Kidney glomerular epithelial cell (primary cell): ENCODE measurements around the gene CLDN16.

ENCODE experiments used
- DNase-seq: peaks from one replicate; lab custom pipeline; 2025; lab: John Stamatoyannopoulos, UW

CLDN16 gene

DNA sequence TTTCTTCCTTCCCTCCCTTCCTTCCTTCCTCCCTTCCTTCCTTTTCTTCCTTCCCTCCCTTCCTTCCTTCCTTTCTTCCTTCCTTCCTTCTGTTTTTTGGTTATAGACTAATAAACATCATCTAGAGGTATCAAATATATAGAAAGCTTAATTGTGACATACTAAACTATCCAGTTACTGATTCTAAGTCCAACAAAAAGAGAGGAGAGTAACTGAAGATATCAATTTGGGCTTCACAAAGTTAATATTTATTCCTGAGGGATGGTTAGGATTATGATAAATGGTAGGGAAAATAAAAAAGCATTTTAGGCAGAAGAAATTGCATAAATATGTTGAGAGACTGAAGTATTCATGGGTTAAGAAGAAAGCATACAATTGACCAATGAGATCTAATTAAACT, 7.8 kb upstream of the CLDN16 start:
- DNase-seq = no peak

DNA sequence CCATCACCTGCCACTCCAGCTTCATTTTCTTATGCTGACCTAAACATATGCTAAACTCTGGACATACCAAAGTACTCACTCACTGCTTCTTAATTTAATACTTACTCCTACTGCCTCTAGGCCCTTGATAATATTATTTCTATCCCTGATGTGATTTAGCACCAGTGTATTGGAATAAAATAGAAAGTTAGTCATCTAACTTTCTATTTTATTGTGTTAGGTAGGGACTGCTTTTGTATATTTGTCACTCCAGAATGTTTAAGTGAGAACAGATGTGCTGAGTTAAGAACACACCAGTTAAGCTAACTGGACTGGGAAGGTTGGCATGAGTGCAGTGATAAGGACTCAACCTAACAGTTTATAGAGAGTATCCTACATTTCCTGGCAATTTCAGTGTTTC, 6.5 kb upstream of the CLDN16 start:
- peak; percentile 44 for DNase-seq

DNA sequence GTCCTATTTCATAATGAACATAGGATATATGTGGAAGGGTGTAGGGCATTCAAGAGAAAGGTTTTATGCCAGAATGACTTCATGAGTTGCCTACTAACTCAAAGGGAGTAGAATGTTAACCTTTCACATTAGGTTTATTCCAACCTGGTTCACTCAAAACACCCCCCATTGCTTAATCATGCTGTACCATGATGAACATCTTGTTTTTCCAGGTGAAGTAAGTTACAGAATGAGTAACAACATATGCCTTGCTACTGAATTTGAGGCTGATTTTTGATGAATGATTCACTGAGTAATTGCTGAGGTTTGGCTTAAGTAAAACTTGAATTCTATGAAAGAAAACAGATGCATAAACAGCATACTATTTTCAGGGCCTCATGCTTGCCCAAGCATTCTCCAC, 5.9 kb upstream of the CLDN16 start:
- peak; percentile 82 for DNase-seq

DNA sequence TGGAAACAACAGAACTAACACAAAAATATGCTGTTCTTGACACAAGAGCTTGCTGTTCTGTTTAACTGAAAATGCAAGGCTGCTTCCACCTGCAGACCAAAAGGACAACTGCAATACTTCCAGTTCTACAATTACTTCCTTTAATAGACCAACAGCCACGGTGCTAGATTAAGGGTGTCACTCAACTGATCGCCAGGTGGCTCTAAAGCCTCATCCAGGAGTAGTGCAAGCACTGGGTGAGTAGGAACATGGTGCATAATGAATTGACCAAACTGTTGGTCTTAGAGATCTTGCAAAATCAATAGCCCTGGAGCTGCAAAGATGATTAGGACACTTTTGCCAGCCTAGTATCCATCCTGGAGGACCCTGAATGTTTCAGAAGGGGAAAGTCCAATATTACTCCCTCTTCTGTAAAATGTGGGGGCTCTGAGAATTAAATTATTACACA, 3.6 kb upstream of the CLDN16 start:
- DNase-seq = peak; percentile 93

DNA sequence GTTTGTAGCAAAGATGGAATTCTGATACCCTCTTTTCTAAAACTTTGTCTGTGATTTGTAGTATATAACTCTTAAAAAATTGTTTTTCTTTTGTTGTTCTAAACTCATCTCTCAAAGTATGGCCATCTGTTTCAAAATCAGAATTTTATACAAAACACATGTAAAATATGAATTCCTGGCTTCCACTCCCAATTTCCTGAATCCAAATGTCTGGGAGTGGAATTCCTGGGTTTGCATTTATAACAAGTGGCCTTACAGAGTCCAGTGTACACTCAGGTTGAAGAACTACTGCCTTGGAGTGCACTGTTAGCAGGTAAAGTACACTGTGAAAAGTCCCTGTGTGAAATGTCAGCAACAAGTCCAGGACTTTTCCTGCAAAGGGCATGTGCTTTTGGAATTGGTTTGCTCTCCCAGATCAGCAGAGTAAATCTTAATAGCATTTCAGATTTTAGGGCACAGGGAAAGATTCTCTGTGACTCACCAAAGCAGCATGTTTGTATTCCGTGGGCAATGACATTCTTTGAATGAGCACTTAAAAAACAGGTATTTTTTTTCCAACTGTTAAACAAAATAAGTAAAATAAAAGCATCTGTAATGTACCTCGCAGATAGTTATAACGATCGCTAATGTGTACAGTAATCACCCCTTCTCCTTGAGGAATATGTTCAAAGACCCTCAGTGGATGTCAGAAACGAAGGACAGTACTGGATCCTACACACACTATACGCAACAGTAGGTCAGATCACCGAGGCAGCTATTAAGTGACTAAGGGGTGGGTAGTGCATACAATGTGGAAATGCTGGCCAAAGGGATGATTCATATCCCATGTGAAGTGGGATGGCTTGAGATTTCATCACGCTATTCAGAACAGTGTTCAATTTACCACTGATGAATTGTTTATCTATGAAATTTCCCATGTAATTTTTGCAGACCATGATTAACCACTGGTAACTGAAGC, 2.0 kb upstream of the CLDN16 start:
- peak; percentile 96 for DNase-seq

DNA sequence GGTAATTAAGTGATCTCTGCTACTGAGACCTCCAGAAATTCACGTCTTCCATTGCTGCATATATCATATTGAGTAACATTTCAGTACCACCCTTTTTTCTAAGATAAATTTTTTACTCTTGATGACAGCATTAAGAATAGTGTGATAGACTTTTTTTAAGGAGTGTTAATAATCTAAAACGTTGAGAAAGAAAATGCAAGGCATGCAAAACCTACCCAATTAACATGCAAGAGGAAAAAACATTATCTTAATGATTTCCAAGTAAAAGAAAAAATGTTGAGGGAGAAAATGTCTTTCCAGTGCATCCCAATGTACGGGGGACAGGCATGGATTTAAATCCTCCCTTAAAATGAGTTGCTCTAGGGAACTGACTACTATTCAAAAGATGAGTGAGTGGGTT, 740 bp downstream of the CLDN16 start:
- no peak for DNase-seq

DNA sequence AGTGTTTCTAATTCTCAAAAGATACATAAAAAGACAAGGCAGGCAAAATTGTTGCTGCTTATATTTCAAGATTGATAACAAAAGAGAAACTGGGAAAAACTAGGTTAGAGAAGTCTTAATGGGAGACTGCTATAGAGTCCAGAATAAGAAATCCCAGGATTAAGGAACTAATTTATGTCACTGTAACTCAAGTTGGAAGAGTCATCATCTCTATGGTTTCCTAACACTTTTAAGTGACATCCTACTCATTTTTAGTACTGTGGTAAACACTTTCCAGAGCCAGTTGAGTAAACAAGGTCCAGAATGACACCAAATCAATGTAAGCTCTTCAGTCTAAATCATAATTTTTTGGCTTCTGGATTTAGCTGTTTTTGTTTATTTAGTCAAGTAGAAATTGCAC, 8.0 kb downstream of the CLDN16 start:
- DNase-seq = no peak

DNA sequence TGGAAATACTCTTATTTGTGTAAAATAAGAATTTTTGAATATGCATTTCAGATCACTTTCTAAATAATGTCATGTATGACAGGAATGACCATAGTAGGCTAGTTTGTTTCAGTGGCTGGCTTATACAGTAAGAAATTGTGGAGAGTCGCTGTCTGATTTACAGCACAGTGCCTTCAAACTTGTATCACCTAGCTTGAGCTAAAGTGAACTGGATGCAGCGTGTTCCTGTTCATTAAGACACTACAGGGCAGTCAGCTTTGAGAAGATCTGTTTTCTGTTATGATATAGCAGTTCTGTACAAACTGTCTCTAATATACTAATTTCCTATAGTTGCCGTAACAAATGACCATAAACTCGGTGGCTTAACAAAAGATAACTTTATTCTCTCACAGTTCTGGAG, 9.9 kb downstream of the CLDN16 start:
- no peak for DNase-seq

DNA sequence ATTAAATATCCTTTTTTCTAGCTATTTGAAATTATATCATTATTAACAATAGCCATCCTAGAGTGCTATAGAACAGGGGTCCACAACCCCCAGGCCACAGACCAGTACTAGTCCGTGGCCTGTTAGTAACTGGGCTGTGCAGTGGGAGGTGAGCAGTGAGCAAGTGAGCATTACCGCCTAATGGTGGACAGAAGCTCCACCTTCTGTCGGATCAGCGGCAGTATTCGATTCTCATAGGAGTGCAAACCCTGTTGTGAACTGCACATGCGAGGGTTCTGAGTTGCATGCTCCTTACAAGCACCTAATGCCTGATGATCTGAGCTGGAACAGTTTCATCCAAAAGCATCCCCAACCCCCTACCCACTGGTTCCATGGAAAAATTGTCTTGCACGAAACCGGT, 11.7 kb downstream of the CLDN16 start:
- DNase-seq = no peak

DNA sequence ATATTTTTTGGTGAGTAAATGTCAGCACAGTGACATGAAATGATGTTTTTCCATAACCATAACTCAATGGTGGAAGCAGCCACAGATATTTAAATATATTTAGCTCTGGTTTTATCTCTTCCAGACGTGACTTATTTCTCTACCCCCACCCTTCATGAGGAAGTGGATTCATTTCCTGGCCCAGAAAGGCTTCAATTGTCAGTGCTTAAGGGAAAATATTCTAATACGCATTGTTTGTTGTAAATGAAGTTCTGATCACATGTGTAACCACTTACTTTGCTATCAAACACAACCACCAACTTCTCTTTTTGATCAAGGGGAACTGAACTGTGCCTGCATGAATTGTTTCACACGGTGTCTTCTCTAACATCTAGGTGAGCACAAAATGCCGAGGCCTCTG, 14.0 kb downstream of the CLDN16 start:
- no peak for DNase-seq

DNA sequence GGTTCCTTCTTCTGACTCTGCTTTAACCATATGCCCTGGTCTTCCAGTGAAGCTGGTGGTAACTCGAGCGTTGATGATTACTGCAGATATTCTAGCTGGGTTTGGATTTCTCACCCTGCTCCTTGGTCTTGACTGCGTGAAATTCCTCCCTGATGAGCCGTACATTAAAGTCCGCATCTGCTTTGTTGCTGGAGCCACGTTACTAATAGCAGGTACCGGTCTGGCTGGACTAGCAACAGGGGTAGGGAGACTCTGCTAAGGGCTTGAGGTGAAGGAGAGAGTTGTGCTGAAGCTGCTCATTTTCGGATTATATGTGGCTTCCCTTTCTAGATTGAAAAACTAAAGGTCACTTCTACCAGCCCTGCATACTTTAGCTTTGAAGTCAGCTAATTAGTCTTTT, 16.8 kb downstream of the CLDN16 start:
- DNase-seq = no peak

DNA sequence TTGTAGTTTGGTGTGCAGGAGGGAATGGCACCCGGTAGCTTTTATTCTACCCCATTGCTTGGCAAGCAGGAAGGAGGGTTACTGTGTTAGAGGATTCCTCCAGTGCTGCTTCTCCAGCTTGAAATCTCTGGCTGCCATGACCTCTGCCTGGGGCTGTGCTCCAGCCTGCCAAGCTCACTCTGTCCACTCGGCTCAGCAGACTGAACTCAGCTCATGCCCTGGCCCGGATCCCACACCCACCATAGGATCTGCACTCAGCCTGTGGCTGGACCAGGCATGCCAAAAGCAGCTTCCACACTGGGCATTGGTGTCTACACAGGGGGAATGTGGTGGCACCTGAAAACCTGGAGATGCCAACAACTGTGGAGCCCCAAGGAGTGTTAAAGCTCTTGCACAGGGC, 26.3 kb downstream of the CLDN16 start:
- no peak for DNase-seq

DNA sequence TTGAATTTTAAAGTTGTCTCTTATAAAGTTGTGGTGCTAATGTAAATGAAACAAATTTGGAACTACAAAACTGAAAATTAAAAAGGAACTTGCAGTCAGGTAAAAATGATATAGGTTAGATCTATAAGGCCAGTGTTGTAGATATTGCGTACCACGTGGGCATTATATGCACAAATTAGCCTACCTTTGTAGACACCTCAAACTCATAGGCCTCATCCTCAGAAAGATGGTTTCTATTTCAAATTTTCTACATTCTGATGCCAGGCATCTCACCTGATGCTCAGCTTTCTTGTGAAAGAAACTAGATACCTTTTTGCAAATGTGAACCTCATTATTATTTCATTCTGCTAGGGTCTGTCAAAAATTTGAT, 36.1 kb downstream of the CLDN16 start:
- no peak for DNase-seq

DNA sequence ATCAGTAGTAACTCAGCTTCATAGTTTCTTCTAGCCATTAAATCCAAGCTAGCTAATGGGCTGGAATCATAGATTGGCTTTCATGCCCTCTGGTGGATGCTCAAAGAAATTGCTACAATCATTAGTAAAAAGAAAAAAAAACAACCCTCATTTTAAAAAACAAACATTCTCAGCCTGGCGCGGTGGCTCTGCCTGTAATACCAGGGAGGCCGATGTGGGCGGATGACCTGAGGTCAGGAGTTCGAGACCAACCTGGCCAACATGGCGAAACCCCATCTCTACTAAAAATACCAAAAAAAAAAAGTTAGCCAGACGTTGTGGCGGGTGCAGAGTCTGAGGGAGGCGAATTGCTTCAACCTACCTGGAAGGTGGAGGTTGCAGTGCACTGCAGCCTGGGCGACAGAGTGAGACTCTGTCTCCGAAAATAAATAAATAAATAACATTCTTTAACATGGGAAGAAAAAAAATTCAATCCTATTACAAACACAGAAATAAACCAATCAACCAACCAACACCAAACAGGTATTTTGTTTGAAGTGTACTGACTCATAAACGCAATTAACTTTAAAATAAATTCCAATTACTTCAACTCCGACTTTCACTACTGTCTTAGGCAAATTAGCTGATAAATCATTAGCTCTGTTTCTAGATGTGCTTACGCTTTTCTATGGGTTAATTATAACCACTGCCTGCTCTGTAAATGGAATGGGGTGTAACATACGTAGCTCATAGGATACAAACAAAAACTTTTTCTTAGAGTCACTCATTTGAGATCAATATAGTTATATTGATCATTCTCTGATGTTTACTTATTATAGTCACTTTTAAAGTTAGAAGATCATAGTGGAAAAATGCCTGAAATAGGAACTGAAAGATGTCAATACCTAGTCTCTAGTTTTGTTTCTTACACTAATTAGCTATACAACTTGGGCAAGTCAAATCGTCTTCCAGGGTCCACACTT, 36.8 kb downstream of the CLDN16 start:
- peak; percentile 89 for DNase-seq

DNA sequence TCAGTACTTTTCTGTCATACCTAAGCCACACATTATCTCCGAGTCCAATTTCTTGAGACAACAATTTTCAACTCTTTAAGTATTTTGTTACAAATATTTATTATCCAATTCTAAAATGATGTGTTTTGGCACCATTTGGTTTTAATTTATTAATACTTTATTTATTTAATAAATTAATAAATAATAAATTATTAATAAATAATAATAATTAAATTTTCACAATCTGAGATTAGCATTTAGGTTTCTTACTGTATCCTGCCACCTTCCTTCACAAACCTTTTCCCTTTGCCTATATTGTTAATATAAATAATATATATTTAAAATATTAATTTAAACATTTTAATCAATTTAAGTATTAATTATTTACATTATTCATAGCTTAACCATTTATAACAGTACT, 37.9 kb downstream of the CLDN16 start:
- DNase-seq = no peak

DNA sequence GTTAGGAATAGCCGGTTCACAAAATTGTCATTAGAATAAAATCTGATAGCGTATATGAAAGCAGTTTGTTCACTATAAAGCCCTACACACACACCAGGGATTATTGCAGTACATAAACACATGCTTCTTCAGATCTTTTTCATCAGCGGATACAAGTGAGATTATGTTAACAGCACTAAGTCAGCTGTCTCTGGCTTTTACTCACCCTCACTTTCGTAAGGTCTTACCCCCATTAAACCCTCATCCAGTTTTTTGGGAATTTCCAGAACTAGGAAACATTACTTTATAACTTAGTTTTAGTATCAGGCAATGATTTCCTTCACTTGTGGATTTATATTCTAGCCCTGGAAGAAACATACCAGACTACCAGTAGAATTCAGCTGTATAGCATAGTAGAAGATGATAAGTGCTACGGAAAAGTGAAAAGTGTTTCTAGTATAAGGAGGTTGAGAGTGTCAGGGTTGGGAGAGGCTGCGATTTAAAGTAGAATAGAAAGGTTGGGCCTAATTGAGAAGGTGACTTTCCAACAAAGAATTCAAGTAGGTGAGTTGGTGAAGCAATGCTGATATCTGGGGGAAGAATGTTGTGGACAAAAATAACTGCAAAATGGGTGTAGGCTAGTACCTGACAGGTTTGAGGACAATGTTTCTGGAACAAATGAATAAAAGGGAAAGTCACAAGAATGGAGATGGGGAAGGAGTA, 39.0 kb downstream of the CLDN16 start:
- no peak for DNase-seq

DNA sequence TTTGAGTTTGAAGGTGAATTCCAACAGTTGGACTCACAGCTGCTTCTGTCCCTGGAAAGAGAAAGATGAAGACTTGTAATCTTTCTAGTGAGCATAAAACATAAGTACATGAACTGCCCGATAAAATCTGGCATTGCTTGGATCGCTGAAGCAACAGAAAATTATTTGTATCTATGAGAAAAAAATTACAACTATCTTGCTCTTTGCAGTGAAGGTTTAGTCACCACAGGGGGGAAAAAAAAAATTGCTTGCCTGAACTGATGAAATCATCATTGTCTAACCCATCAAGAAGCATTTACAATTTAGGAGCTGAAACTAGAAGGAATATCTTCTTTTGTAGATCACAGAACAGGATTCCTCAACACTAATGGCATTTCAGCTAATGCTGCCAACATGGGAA, 41.7 kb downstream of the CLDN16 start:
- no peak for DNase-seq

DNA sequence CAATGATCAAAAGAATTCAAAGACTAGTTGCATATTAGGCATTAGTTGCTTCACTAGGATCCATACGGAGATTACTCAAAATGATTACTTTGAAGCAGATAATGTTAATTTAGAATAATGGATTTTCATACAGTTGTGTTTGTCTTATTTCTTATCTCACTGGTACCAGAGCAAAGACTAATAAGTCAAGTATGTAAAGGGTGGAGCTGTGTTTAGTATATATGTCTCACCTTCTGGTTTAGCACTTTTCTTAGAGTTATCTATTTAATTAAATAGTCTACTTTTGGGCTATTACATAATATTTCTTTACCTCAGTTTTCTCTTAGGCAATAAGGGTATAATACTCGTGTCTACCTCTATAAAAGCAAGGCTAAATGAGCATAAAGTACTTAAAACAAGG, 42.9 kb downstream of the CLDN16 start:
- no peak for DNase-seq

DNA sequence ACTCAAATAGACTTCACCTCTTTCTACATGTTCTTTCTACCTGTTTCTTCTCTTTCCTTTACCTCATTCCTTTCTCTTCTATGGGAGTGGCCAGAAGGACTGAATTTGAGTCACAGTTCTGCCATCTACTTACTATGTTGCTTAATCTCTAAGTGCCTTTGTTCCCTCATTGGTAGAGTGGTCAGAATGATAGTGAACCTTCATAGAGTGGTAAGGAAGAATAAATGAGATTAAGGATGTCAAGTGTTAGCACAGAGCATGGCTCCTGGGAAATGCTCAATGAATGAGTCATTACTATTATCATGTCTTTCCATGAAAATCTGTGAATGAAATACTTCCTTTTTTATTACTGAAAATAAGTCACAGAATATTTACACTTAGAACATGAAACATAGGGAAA, 44.3 kb downstream of the CLDN16 start:
- no peak for DNase-seq

DNA sequence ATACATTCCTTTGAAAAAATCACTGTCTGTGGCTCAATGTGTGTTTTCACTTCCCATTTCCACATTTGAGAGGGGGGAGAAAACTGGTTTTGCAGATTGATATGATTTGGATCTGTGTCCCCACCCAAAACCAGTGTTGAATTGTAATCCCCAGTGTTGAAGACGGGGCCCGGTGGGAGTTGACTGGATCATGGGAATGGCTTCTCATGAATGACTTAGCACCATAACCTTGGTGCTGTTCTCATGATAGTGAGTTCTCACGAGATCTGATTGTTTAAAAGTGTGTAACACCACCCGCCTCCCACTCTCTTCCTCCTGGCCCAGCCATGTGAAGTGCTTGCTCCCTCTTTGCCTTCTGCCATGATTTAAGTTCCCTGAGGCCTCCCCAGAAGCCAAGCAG, 45.7 kb downstream of the CLDN16 start:
- no peak for DNase-seq

DNA sequence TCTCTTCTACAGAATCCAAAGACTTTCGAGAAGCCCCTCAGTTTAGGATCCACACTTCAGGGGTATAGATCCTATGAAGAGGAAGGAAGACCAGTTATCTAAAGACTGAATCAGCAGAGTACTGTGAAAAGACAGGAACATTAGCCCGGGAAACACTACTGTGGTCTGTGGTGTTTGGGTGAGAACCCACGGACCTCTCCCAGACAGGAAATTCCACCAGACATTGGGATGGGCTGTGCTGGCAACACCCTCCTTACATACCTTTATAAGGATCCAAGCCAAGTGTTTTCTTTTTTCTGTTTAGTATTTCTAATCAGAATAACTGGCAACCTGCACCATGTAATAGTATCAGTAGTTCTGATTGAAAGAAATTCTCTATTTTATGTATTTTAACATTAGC, 47.7 kb downstream of the CLDN16 start:
- peak; percentile 6 for DNase-seq

DNA sequence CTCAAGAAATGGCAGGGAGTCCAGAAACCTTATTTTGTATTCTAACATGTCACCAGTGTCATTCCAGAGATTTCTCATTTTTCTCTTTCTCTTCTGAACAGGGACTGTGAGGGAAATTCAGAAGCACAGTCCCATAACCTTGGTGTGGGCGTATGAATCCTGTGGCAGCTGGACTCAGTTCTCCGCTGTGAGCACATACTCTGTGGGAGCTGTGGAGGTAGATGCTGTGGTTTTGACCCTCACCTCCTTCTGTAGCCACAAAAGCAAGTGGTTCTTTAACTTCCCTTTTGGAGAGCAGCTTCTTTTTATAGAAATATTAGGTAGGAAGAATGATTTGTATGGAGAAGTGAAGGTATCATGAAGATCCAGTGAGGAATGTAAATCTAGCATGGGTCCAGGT, 48.4 kb downstream of the CLDN16 start:
- no peak for DNase-seq
